GM23338 (cell line): ENCODE data around the gene MLLT3. TPM values are rescaled to one million over a fixed set of nuclear protein-coding genes. Genes with fewer than 3 reads are reported as not detected.

ENCODE experiments used
- ATAC-seq: fragments of 200-7000 bp; cut with Tn5 transposase; 3 replicates; pipeline ENCODE4 v1.9.1; 2020
- DNase-seq: peaks from one replicate; pipeline ENCODE4 v3.0.0-alpha.2; 2015; ENCODE audit warnings: low spot score
- H2AFZ ChIP-seq: fragments of 200-600 bp; sonication (generic); 2 replicates; pipeline ENCODE4 v1.8.0; 2016; ENCODE audit warnings: antibody characterized with exemption, mild to moderate bottlenecking, moderate library complexity
- H3F3A ChIP-seq: fragments of 200-600 bp; sonication (generic); replicated peaks from 2 replicates; pipeline ENCODE4 v1.8.0; 2017; ENCODE audit warnings: antibody characterized with exemption, mixed run types, low read depth
- H3K27ac ChIP-seq: fragments of 200-600 bp; sonication (generic); 2 replicates; pipeline ENCODE4 v1.6.1; 2016; ENCODE audit warnings: low read depth
- H3K27me3 ChIP-seq: fragments of 200-600 bp; sonication (generic); 2 replicates; pipeline ENCODE4 v1.8.0; 2016; ENCODE audit warnings: mild to moderate bottlenecking, mixed run types, moderate library complexity; ENCODE audit not compliant: insufficient read depth
- H3K36me3 ChIP-seq: fragments of 200-600 bp; sonication (generic); 2 replicates; pipeline ENCODE4 v1.8.0; 2016; ENCODE audit warnings: mild to moderate bottlenecking; ENCODE audit not compliant: insufficient read depth
- H3K4me1 ChIP-seq: fragments of 200-600 bp; sonication (generic); 2 replicates; pipeline ENCODE4 v1.8.0; 2016; ENCODE audit warnings: mild to moderate bottlenecking, moderate library complexity; ENCODE audit not compliant: insufficient read depth
- H3K4me2 ChIP-seq: fragments of 200-600 bp; sonication (generic); 2 replicates; pipeline ENCODE4 v1.7.1; 2017; ENCODE audit warnings: mixed run types
- H3K4me3 ChIP-seq: fragments of 200-600 bp; sonication (generic); 2 replicates; pipeline ENCODE4 v1.6.1; 2016; ENCODE audit warnings: mixed run types
- H3K79me2 ChIP-seq: fragments of 200-600 bp; sonication (generic); replicated peaks from 2 replicates; pipeline ENCODE4 v1.8.0; 2017; ENCODE audit warnings: mild to moderate bottlenecking; ENCODE audit not compliant: insufficient read depth
- H3K9me2 ChIP-seq: fragments of 200-600 bp; sonication (generic); 2 replicates; pipeline ENCODE4 v1.8.0; 2017; ENCODE audit not compliant: insufficient read depth
- H4K20me1 ChIP-seq: fragments of 200-600 bp; sonication (generic); replicated peaks from 2 replicates; pipeline ENCODE4 v1.8.0; 2017; ENCODE audit warnings: mild to moderate bottlenecking; ENCODE audit not compliant: insufficient read depth
- H3K27ac Mint-ChIP-seq: 2 replicates; pipeline ENCODE4 v1.8.0; 2020; ENCODE audit warnings: inconsistent platforms, mild to moderate bottlenecking, moderate library complexity, mixed read lengths
- H3K27me3 Mint-ChIP-seq: 3 replicates; pipeline ENCODE4 v1.8.0; 2022; ENCODE audit warnings: low read depth, mild to moderate bottlenecking, moderate library complexity, mixed read lengths, inconsistent platforms; ENCODE audit not compliant: insufficient read depth, poor library complexity
- H3K36me3 Mint-ChIP-seq: 3 replicates; pipeline ENCODE4 v1.8.0; 2021; ENCODE audit warnings: low read depth, mild to moderate bottlenecking, inconsistent platforms, moderate library complexity, mixed read lengths
- H3K4me1 Mint-ChIP-seq: 3 replicates; pipeline ENCODE4 v1.8.0; 2020; ENCODE audit warnings: mild to moderate bottlenecking, inconsistent platforms, mixed read lengths
- H3K4me3 Mint-ChIP-seq: 3 replicates; pipeline ENCODE4 v1.8.0; 2021; ENCODE audit warnings: moderate library complexity, mild to moderate bottlenecking, inconsistent platforms, mixed read lengths
- H3K9me3 Mint-ChIP-seq: 3 replicates; pipeline ENCODE4 v1.8.0; 2020; ENCODE audit warnings: moderate library complexity, mild to moderate bottlenecking, inconsistent platforms, mixed read lengths
- CREB1 ChIP-seq: fragments of 250-450 bp; sonication (Bioruptor Pico); IDR thresholded peaks from 2 replicates; pipeline ENCODE4 v1.5.0; 2020; ENCODE audit warnings: low read depth, mild to moderate bottlenecking, moderate library complexity
- CTCF ChIP-seq, 2 experiments: fragments of 200-600 bp in 1 of 2; sonication (generic) in 1 of 2; conservative IDR thresholded peaks; 2 replicates each; pipeline versions ENCODE4 v1.5.1 to v1.6.1; 2016 to 2017; ENCODE audit warnings: antibody characterized with exemption in 2 of 2, low read depth in 2 of 2, mild to moderate bottlenecking in 2 of 2, moderate library complexity in 1 of 2
- ETS1 ChIP-seq: IDR thresholded peaks from 2 replicates; pipeline ENCODE4 v1.6.1; 2016; ENCODE audit warnings: antibody characterized with exemption
- EZH2 ChIP-seq: fragments of 200-600 bp; sonication (generic); IDR thresholded peaks from one replicate; pipeline ENCODE4 v1.8.0; 2017; ENCODE audit warnings: antibody characterized with exemption, mild to moderate bottlenecking, low read depth; ENCODE audit not compliant: unreplicated experiment
- EZH2phosphoT487 ChIP-seq: fragments of 200-600 bp; sonication (generic); IDR thresholded peaks from one replicate; pipeline ENCODE4 v1.8.1; 2018; ENCODE audit warnings: antibody characterized with exemption; ENCODE audit not compliant: unreplicated experiment
- JUNB ChIP-seq: IDR thresholded peaks from one replicate; pipeline ENCODE4 v1.6.1; 2016; ENCODE audit warnings: antibody characterized with exemption; ENCODE audit not compliant: unreplicated experiment
- NANOG ChIP-seq: IDR thresholded peaks from 2 replicates; pipeline ENCODE4 v1.6.1; 2016; ENCODE audit warnings: antibody characterized with exemption, borderline replicate concordance
- POLR2AphosphoS5 ChIP-seq: IDR thresholded peaks from 2 replicates; pipeline ENCODE4 v1.6.1; 2016; ENCODE audit warnings: antibody characterized with exemption, low read depth
- REST ChIP-seq: IDR thresholded peaks from one replicate; pipeline ENCODE4 v1.6.1; 2018; ENCODE audit warnings: antibody characterized with exemption; ENCODE audit not compliant: unreplicated experiment
- STAT1 ChIP-seq: IDR thresholded peaks from one replicate; pipeline ENCODE4 v1.6.1; 2016; ENCODE audit warnings: antibody characterized with exemption; ENCODE audit not compliant: unreplicated experiment
- ZNF114 ChIP-seq: fragments of 250-450 bp; sonication (Bioruptor Pico); IDR thresholded peaks from 2 replicates; pipeline ENCODE4 v1.5.0; 2020; ENCODE audit warnings: mild to moderate bottlenecking, moderate library complexity
- ZNF331 ChIP-seq: fragments of 250-450 bp; sonication (Bioruptor Pico); IDR thresholded peaks from 2 replicates; pipeline ENCODE4 v1.5.0; 2020; ENCODE audit warnings: low read depth, mild to moderate bottlenecking, moderate library complexity
- ZNF462 ChIP-seq: fragments of 250-450 bp; sonication (Bioruptor Pico); IDR thresholded peaks from 2 replicates; pipeline ENCODE4 v1.5.0; 2020; ENCODE audit warnings: mild to moderate bottlenecking, moderate library complexity
- polyA plus RNA-seq: library from polyadenylated mRNA; unstranded; fragments of >200 nt; fragmentation: Nextera tagmentation; extraction: Ambion mirVana; gene quantifications from 2 replicates; pipeline ENCODE4 v1.2.1, GENCODE V29; 2016
- total RNA-seq: library from RNA; depleted of rRNA; stranded (reverse); fragments of >200 nt; shearing (Covaris generic); gene quantifications from 2 replicates; pipeline ENCODE4 v1.2.3, GENCODE V29; 2014

Gene MLLT3
- total and polyA plus RNA-seq, 2 experiments from 2014 or later: 7.5 to 9.5 TPM

GRCh38 chr9:20494035-20494434 is 128.3 kb downstream of the MLLT3 start:
- DNase-seq (no peak), ATAC-seq (no peak)
- no peak overlapping the region for H3K4me3 Mint-ChIP-seq
- H3K27me3 Mint-ChIP-seq: no peaks in the 10 kb centered on the region
- peaks cover 15% of the 10 kb centered on the region; the same call in 2 of the 3 replicates for H3K4me1 Mint-ChIP-seq
- H3K36me3 Mint-ChIP-seq: no peaks in the 10 kb centered on the region
- TF ChIP-seq EZH2phosphoT487 (no peak), CTCF (conservative IDR thresholded peaks at IDR 0.05; ENCODE audit: low read depth in 2 of 2) (no peak), ZNF114 (CRISPR knock-in tag) (no peak), NANOG (no peak), STAT1 (no peak), ETS1 (no peak), EZH2 (no peak), JUNB (no peak), ZNF331 (no peak), ZNF462 (CRISPR knock-in tag) (no peak), POLR2AphosphoS5 (no peak), REST (no peak), CREB1 (CRISPR knock-in tag) (no peak)
- Histone ChIP-seq H3K4me2 (no peak overlapping the region), H3K36me3 (no peaks in the 10 kb centered on the region), H3K9me2 (no peaks in the 10 kb centered on the region), H3K27ac (no peak overlapping the region), H3F3A (no peaks in the 10 kb centered on the region), H4K20me1 (no peaks in the 10 kb centered on the region), H3K79me2 (no peaks in the 10 kb centered on the region), H3K27me3 (no peaks in the 10 kb centered on the region), H3K4me1 (no peaks in the 10 kb centered on the region), H3K4me3 (no peak overlapping the region), H2AFZ (no peak overlapping the region)
- H3K9me3 Mint-ChIP-seq: no peaks in the 10 kb centered on the region
- H3K27ac Mint-ChIP-seq: no peak overlapping the region
